ENCODE data around the gene IQGAP3. TPM values are rescaled to one million over a fixed set of nuclear protein-coding genes. Genes with fewer than 3 reads are reported as not detected.
"Not testable (repeated sequence)": the region's sequence is repeated elsewhere in the genome, so short reads cannot be mapped to it uniquely, and the experiment has no call there.

Gene IQGAP3
- total RNA-seq, 1 donor from 2014 or later: 1.7 TPM

- H3K36me3 ChIP-seq: no peaks in the 10 kb centered on the region
- H3K27ac ChIP-seq: no peak overlapping the region
- no peak overlapping the region for H3K4me3 ChIP-seq
- peaks cover 15% of the 10 kb centered on the region for H3K4me1 ChIP-seq
- DNase-seq: no peak
- intact Hi-C loops (cut with DNase I): no loop called here
- ATAC-seq: no peak
- no peak for TF ChIP-seq CTCF (IDR thresholded peaks at IDR 0.05)
- H3K27me3 ChIP-seq (ENCODE audit: low read depth): peaks cover 22% of the 10 kb centered on the region
- no peaks in the 10 kb centered on the region for H3K9me3 ChIP-seq
These were observed 40.3 kb upstream of the IQGAP3 start for GRCh38 chr1:156612666-156613065.

- DNase-seq; H3K4me3 ChIP-seq; H3K36me3 ChIP-seq; intact Hi-C loops (cut with DNase I); H3K9me3 ChIP-seq; H3K27ac ChIP-seq; H3K4me1 ChIP-seq; ATAC-seq: not testable (repeated sequence)
- peaks cover 15% of the 10 kb centered on the region for H3K27me3 ChIP-seq (ENCODE audit: low read depth)
These were observed 37.7 kb upstream of the IQGAP3 start for GRCh38 chr1:156610072-156610471.

DNA sequence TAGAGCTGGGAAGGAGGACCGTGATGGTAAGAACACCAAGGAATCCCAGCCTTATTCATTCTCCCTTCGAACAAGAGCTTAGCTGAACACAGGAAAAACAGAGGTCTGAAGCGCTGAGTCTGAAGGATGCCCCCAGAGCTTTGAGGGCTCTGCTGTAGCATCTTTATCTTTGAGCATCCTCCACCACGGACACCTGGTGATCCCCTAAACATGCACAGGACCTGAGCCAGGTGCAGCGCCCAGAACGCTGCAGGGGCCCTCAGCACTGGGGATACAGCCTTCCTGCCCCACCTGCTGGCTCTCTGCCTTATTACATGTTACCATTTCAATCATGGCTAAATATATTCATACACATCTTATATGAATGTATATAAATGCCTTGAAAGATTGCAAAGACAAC lies 36.6 kb upstream of the IQGAP3 start:
- Histone ChIP-seq H3K27me3 (ENCODE audit: low read depth) (peaks cover 15% of the 10 kb centered on the region), H3K4me3 (no peak overlapping the region), H3K4me1 (no peaks in the 10 kb centered on the region), H3K36me3 (no peaks in the 10 kb centered on the region), H3K27ac (no peak overlapping the region), H3K9me3 (no peaks in the 10 kb centered on the region)
- TF ChIP-seq CTCF (IDR thresholded peaks at IDR 0.05): peak; percentile 23
- DNase-seq (no peak), ATAC-seq (peak; percentile 71 to 73)
- intact Hi-C loops (cut with DNase I): no loop called here

DNA sequence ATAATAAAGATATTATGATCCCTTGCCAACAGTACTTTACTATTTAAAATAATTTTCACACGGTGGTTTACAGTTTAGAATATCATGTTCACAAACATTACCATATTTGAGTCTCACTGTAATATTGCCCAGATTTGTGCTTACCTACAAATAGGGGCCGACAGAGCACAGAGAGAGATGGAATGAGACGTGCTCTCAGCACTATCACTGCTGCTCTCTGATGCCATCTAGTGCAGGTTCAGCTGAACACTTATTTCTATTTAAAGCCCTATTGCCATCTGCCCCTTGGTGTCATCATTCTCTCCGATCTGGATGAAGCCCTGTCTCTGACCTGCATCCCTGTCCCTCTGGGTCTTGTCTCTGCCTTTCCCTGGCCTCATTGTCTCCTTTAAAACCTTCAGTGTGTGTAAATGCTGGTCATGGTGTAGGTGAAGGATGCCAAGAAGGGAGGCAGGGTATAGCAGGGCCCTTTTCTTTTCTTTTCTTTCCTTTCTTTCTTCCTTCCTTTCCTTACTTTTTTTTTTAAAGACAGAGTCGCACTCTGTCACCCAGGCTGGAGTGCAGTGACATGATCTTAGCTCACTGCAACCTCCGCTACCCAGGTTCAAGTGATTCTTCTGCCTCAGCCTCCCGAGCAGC lies 35.8 kb upstream of the IQGAP3 start:
- H3K27ac ChIP-seq: no peak overlapping the region
- ATAC-seq (peak; percentile 91 to 93), DNase-seq (no peak)
- H3K36me3 ChIP-seq: no peaks in the 10 kb centered on the region
- peaks cover 15% of the 10 kb centered on the region for H3K27me3 ChIP-seq (ENCODE audit: low read depth)
- H3K4me1 ChIP-seq: no peaks in the 10 kb centered on the region
- H3K9me3 ChIP-seq: no peaks in the 10 kb centered on the region
- peak; percentile 71 for TF ChIP-seq CTCF (IDR thresholded peaks at IDR 0.05)
- intact Hi-C loops (cut with DNase I): no loop called here
- H3K4me3 ChIP-seq: no peak overlapping the region

DNA sequence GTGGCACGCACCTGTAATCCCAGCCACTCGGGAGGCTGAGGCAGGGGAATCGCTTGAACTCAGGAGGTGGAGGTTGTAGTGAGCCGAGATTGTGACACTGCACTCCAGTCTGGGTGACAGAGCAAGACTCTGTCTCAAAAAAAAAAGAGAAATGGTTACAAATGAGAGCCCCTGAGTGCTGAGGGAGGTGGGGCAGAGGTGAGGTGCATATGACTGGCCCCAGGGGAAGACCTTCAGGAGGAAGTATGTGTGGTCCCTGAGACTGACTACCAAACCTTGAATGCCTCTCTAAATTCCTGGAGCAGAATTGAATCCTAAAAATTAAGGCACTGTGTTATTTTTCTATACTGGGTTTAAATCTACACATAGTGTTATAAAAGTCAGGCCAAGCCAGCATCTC lies 35.0 kb upstream of the IQGAP3 start:
- H3K4me3 ChIP-seq; ATAC-seq; intact Hi-C loops (cut with DNase I); H3K9me3 ChIP-seq; H3K4me1 ChIP-seq; H3K36me3 ChIP-seq; H3K27ac ChIP-seq; DNase-seq: not testable (repeated sequence)
- H3K27me3 ChIP-seq (ENCODE audit: low read depth): peaks cover 15% of the 10 kb centered on the region

GRCh38 chr1:156602557-156602993 lies 30.2 kb upstream of the IQGAP3 start:
- Histone ChIP-seq H3K27me3 (ENCODE audit: low read depth) (no peaks in the 10 kb centered on the region), H3K4me3 (no peak overlapping the region), H3K4me1 (peaks cover 18% of the 10 kb centered on the region), H3K27ac (no peak overlapping the region), H3K36me3 (peaks cover 14% of the 10 kb centered on the region), H3K9me3 (no peaks in the 10 kb centered on the region)
- TF ChIP-seq CTCF (IDR thresholded peaks at IDR 0.05): peak; percentile 25
- ATAC-seq (no peak), DNase-seq (no peak)
- intact Hi-C loops (cut with DNase I): no loop called here
